ENCODE measurements around the gene ABRACL.
"Not testable (repeated sequence)": the region's sequence is repeated elsewhere in the genome, so short reads cannot be mapped to it uniquely, and the experiment has no call there.

The ABRACL gene, protein sequence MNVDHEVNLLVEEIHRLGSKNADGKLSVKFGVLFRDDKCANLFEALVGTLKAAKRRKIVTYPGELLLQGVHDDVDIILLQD

DNA sequence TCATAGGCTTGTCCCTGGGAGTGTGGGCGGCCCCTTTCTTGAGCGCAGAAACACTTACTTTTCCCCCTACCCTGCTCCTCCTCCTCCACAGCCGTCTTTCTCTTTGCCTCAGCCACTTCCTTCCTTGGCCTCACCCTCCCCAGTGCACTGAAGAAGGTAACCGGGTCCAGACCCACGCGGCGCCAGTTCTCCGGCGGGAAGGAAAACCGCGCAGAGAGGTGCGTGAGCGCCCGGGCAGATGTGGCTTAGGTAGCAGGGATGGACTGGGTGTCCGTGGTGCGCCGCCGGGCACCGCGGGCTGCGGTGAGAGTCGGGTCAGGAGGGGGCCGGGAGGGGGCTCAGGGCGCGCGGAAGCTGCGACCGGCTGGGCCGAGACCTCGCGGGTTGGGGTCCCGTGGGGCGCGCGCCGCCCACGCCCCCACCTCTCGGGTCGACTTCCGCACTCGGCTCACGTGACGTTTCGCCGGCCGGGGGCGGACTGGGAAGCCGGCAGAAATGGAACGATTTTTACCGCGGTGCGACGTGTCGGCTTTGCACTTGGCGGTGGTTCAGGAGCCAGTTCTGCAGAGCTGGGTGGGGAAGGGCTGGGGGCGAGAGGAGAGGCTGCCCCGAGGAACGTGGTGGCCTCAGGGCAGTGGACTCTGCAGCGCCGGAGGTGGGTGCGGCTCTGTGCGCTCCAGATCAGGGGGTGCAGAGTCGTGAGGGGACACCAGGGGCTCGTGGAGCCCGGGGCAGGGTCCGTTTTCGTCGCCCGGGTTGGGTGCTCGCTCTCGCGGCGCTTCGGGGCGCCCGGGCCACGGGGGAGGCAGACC lies at the start of gene ABRACL:
TSS of gene ABRACL (plus strand) at position 88 of the 812 bp plus-strand sequence. CDS start 5,416 bp downstream, outside the sequence.
- peak; percentile 75 for FAIRE-seq

GRCh38 chr6:138979365-138979764 lies 49.2 kb upstream of the ABRACL start:
- FAIRE-seq, result no peak

DNA sequence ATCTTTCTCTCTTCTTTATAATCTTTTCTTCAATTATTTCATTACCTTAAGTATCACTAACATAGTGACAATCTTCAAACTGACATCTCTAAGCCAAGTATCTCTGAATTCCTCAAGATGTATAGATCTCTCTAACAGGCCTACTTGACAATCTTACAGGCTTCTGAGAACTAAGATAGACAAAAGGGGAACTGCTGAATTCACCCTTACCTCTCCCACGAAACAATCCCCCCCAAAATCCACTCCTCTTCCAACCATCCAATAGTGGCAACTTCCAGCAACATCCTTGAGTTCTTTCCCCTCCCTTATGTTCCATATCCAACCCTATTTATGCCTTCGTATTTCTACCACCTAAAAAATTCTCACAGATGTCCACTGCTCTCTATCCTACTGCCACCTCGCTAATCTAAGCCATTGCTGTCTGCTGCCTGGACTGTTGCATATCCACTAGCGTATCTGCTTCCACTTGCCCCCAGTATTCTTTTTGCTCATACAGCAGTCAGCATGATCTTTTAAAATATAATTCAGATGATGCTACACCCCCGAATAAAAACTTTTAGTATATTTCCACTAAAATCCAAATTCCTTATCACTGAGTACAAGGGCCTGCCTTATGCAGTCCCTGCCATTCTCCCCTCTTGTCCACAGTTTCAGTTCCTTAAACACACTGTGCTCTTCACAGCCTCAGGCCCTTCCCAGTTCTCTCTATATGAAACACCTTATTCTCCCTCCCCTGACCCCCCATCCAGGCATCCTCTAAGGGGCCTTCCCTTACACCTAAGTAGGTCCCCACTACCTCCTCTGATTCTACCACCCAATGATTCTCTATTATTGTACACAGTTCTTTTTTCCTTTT lies 48.5 kb upstream of the ABRACL start:
- no peak for FAIRE-seq

DNA sequence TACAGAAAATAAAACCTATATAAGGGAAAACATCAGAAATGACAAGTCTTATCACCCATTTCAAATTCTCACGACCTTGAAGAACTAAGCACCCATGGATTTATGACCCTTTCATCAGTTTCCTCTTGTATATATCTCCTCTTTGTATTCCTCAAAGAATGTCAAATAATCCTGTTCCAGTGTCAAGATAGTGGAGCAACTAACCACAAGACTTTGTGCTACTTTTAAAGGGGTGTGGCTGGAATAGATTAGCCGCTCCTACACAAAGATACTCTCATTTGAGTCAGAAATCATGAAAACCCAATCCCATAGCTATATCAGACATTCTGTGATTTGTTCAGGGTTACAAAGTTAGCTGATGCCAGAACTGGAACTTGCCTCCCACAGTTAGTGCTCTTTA lies 47.1 kb upstream of the ABRACL start:
- FAIRE-seq, result no peak

DNA sequence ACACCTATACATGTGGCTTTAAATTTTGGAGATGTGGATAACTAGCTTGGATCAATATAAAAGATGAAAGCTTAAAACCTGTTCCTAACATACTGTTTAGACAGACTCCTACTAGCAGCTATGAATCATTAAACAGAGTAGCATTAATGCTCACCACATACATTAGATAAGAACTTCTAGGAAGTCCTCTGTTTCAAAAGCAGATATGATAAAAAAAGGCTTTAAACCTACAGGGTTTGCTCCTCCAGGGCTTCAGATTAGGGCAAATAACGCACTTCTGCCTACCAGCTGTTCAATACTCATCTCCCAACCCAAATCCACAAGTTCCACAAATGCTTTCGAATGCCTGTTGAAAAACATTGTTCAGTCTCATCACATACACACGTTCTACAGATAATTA lies 42.0 kb upstream of the ABRACL start:
- FAIRE-seq, result no peak

- no peak for FAIRE-seq
These were observed 41.4 kb upstream of the ABRACL start for GRCh38 chr6:138987080-138987642.

DNA sequence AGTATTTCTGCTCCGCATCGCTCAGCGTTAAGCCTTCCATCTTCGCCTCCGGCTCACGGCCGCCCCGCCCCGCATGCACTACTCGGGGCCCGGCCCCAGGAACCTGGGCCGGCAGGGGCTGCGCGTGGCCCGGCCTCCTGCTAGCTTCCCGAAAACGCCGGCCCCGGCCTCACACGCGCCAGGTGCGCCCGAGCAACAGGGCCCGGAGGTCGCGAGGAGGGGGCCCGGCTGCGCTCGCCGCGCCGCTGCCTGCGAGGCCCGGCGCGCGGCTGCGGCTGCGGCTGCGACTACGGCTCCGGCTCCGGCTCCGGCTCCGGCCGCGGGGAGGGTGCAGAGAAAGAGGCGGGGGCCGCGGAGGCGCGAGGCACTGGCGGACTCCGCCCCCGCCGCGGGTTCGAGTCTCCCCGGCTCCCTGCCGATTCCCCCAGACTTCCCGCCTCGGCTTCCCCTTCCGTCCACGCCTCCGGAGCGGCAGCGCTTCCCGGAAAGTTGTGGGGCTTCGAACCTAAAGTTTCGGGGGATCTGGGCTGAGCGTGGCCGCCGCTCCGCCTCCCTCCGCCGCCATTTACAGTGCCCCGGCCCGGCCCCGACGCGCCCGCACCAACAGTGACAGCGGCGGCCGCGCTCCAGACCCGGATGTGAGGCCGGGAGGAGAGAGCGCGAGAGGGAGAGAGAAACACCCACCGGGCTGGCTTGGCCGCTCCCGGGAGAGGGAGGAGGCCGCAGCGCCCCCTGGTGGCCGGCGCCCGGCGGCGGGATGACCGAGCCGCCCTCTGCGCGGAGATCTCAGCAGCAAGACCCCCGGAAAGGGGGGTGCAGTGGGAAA lies 40.7 kb upstream of the ABRACL start, which contains the start of gene REPS1:
TSS of gene REPS1 (minus strand) at position 611 of the 826 bp plus-strand sequence. CDS start at position 40, 571 bp downstream.
- no peak for FAIRE-seq

DNA sequence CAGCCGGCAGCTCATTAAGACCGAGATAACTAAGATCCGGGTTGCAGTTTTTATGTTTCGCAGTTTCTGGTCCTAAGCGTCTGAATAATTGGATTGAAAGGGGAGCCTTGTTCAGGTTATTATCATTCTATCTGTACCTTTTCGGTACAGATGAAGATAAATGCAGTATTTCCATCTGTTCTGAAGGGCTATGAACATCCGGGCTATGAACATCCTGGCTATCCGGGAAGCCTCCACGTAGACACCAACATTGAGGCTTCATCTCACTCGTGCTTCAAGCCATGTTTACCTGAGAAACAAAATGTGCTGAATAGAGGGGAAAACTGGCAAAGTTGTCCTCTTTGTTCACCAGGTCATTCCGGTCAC lies 40.1 kb upstream of the ABRACL start:
- FAIRE-seq, result no peak

GRCh38 chr6:138989098-138989983 lies 39.2 kb upstream of the ABRACL start:
- no peak for FAIRE-seq

DNA sequence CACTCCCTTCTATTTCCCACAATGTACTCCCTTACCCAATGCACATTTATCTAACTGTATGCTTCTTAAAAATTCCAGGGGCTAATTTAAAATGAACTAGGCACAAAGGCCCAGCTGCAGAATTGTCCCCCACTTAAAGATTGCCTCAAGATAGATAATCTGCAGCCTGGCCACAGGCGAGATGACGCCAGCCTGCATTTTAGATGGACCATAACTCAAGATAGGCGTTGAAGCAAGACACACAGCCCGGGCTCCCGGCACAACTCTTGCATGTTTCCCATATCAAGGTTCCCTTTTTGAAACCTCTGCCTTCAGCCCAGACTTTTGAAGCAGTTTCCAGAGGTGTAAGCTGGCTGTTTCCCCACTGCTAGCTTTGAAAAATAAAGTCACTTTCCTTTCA lies 37.3 kb upstream of the ABRACL start:
- no peak for FAIRE-seq

DNA sequence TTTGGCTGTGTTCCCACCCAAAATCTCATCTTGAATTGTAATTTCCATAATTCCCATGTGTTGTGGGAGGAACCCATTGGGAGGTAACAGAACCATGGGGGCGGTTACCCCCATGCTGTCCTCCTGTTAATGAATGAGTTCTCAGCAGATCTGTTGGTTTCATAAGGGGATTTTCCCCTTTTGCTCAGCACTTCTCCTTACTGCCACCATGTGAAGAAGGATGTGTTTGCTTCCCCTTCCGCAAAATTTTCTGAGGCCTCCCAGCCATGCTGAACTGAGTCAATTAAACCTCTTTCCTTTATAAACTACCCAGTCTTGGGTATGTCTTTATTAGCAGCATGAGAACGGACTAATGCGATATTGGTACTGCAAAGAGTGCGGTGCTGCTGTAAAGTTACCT lies 35.6 kb upstream of the ABRACL start:
- not testable (repeated sequence) for FAIRE-seq

GRCh38 chr6:138993410-138993809 lies 35.1 kb upstream of the ABRACL start:
- FAIRE-seq, result not testable (repeated sequence)

- FAIRE-seq, result no peak
These were observed 32.0 kb upstream of the ABRACL start for GRCh38 chr6:138996524-138996923.

DNA sequence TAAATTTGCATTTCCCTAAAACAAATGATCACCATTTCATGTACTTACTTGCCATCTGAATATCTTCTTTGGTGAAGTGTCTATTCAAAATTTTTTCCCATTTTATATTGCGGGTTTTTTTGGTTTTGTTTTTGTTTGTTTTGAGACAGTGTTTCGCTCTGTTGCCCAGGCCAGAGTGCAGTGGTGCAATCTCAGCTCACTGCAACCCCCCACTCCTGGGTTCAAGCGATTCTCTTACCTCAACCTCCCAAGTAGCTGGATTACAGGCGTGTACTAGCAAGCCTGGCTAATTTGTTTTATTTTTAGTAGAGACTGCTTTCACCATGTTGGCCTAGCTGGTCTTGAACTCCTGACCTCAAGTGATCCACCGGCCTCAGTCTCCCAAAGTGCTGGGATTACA lies 31.4 kb upstream of the ABRACL start:
- no peak for FAIRE-seq

- no peak for FAIRE-seq
These were observed 28.4 kb upstream of the ABRACL start for GRCh38 chr6:138999949-139000725.

DNA sequence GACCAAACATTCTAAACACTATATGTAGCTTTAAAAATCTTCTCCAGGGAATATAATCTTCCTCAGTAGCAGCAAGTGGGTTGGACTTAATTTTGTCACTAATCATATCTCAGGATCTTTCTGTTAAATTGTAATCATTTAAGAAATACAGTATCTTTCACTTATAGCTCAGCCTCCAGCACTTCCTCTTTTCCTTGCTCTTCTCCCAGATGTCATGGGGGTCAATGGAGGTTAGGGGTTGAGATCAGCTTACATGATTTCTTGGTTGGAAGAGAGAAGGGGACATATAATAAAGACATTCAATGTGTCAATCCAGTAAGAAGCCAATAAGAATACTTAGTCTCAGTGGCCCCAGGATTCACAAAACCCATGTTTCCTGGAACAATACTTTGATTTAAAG lies 24.8 kb upstream of the ABRACL start:
- no peak for FAIRE-seq

DNA sequence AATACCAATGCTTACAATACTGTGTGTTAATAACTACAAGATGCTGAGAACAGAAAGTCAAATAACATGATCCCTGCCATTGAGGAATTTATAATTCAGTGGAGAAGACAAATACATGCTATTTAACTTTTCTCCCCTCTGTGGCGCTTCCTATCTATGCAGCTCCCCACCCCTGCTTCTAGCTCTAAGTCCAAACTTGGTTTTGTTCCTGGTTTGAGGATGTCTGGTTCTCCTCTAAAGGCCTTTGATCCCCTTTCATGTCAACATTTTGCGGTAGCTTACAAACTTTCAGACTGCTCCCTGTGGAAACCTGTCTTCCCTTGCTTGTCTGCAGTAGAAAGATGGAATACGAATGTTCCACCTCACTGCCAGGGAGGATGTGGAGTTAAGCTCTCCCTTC lies 22.1 kb upstream of the ABRACL start:
- no peak for FAIRE-seq

- no peak for FAIRE-seq
These were observed 21.1 kb upstream of the ABRACL start for GRCh38 chr6:139007428-139007827.

GRCh38 chr6:139008117-139008516 lies 20.4 kb upstream of the ABRACL start:
- no peak for FAIRE-seq

DNA sequence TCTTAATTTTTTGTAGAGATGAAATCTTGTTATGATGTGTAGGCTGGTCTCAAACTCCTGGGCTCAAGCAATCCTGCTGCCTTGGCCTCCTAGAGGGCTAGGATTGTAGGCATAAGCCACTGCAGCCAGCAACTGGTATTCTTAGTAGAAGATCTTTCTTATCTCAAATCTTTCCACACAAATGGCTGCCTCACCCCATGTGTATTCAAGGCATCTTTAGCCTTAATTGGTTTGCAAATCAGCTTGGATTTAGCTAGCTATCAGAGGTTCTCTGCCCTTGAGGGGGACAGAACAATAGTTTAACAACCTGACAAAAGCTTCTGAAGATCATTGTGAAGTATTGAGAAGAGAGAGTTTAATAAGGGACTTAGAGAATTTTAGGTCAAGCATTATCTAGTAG lies 17.9 kb upstream of the ABRACL start:
- FAIRE-seq, result no peak

- FAIRE-seq, result no peak
These were observed 16.6 kb upstream of the ABRACL start for GRCh38 chr6:139011980-139012379.
